GM18870 (cell line): ENCODE measurements around the gene HSD3B7.

Source experiments
- ATAC-seq: cut with Tn5 transposase; IDR thresholded peaks from one replicate; pipeline ENCODE4 v1.9.1; 2021; ENCODE audit warnings: moderate library complexity; ENCODE audit not compliant: unreplicated experiment

Gene HSD3B7

DNA sequence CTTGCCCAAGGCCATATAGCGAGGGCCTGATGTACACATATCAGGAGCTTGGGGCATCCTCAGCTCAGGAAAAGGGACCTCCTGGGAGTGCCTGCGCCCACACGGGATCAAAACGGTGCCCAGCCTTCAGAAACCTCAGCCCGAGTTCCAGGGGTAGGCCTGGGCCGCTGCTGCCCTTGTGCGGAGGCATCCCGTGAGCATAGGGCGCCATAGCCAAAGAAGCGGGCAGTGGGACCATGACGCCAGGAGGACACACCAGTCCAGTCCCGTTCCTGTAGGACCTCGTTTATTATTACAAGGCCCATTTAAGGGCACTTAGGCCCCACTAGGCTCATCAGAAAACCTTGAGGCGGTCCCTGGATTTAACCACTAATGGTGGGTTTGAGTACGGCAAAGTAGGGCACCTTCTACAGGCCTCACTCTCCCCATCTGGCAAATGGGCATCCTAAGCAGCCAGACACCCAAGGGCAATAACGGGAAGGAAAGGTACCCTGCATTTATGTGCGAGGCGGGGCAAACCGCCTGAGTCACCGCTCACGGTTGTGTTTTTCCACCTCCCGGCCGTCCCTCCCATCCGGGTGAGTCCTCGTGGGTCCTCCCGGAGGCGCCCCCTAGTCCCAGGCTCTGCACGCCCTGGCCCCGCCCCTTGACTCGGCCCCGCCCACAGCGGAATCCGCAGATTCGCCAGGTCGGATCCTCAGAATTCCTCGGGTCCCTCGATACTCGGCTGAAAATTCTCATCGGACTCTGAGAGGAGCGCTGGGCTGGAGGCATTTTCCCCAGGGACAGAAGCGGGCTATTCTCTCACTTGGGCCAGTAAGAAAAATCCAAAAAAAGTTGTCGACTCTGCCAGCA, 28.2 kb upstream of the HSD3B7 start:
- ATAC-seq, result peak; percentile 31

DNA sequence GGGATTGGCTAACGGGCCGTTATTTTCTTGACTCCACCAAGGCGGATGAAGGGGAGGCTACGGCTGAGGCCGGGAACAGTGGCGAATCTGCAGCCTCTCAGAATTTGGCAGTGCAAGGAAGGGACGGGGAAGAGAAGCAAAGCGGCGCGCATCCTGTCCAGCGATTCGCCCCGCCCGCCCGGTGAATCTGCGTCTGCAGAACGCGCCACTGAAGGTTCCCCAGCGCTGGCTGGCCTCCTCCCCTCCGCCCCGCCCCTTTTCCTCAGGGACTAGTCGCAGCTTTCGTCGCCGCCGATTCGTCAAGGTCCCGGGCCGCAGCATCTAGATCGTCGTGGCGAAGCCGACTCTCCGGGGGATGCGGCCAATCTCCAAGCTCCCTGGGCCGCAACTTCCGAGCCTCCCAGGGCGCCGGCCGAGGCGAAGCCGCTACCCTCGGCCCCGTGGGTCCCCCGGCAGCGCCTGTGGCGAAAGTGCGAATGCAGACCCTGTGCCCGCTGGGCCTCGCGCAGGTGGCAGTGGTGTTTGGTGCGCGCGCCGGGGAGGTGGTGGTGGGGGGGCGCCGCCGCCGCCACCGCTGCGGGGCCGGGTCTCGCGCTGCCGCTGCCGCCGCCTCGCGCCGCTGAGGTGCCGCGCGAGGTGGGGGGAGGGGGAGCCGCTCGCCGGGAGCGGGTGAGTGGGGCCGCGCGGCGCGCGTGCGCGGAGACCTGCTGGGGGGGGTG, 27.4 kb upstream of the HSD3B7 start, which contains the start of gene SETD1A:
TSS of gene SETD1A (plus strand) at position 299 of the 719 bp plus-strand sequence. CDS start 978 bp downstream, outside the sequence.
- ATAC-seq, result peak; percentile 42

DNA sequence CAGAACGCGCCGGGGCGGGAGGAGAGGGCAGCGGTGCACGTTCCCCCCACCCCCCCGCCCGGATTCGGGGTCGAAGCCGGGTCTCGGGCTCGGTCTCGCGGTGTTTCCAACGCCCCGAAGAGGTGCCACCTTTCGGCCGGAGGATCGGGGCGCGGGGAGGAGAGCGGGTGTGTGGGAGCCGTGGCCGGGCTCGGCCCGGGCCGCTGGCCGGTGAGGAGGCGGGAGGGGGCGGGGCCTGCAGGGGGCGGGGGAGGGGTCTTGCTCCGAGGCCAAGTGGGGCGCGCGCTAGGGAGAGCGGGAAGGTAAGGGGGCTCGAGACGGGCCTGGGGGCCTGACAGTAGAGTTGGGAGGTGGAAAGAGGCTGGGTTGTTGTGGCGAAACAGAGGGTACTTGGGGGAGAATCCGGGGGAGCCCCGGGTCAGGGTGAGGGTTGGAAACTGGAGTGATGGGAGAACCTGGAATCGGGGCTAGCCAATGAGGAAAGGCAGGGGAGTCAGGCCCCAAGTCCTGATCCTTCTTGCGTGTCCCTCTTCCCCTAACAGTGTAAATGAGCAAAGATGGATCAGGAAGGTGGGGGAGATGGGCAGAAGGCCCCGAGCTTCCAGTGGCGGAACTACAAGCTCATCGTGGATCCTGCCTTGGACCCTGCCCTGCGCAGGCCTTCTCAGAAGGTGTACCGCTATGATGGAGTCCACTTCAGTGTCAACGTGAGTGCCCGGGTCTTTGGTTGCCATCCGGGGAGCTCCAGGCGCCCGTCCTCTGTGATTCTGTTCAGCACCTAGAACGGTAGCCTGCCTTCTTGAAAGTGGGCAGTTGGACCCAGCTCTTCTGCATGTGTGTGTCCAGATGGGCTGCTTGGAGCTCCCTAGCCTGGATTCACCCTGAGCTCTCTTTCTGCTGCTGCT, 26.6 kb upstream of the HSD3B7 start:
- no peak for ATAC-seq

DNA sequence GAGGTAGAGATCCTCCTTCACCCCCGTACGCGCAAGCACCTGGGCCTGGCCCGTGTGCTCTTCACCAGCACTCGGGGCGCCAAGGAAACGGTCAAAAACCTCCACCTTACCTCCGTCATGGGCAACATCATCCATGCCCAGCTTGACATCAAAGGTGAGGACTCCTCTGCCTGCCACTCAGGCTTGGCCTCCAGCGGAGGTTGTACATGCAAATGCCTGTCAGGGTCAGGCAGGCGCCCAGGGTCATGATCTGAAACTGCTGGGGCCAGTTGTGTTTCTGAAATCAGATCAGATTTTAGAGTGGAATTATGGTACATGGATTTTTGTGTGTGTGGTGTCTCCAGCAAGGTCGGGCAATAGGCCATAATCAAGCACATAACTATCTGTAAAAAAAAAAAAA, 23.6 kb upstream of the HSD3B7 start:
- no peak for ATAC-seq

DNA sequence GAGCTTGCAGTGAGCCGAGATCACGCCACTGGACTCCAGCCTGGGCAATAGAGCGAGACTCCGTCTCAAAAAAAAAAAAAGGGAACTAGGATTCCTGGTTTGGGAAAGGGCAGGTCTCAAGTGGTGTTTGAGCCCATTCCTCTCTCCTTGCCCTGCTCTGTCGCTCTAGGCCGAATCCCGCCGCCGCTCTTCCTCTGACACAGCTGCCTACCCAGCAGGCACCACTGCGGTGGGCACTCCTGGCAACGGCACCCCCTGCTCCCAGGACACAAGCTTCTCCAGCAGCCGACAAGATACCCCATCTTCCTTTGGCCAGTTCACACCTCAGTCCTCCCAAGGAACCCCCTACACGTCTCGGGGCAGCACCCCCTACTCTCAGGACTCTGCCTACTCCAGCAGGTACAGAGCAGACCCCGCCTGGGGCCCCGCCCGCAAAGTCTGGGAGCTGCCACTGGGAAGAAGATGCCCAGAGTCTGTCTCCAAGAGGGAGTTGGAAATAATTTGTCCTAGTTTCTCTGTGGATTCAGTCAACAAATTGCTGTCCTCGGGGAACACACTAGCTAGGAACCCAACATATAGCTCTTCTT, 21.0 kb upstream of the HSD3B7 start:
- no peak for ATAC-seq

DNA sequence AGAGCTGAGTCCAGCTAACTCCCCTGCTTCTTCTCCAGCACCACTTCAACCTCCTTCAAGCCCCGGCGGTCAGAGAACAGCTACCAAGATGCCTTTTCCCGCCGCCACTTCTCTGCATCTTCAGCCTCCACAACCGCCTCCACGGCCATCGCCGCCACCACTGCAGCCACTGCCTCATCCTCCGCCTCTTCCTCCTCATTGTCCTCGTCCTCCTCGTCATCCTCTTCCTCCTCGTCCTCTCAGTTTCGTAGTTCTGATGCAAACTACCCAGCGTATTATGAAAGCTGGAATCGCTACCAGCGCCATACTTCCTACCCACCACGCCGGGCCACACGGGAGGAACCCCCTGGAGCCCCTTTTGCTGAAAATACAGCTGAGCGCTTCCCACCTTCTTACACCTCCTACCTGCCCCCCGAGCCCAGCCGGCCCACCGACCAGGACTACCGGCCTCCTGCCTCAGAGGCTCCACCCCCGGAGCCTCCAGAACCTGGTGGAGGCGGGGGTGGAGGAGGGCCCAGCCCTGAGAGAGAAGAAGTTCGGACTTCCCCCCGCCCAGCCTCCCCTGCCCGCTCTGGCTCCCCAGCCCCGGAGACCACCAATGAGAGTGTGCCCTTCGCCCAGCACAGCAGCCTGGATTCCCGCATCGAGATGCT, 20.3 kb upstream of the HSD3B7 start:
- ATAC-seq, result no peak

DNA sequence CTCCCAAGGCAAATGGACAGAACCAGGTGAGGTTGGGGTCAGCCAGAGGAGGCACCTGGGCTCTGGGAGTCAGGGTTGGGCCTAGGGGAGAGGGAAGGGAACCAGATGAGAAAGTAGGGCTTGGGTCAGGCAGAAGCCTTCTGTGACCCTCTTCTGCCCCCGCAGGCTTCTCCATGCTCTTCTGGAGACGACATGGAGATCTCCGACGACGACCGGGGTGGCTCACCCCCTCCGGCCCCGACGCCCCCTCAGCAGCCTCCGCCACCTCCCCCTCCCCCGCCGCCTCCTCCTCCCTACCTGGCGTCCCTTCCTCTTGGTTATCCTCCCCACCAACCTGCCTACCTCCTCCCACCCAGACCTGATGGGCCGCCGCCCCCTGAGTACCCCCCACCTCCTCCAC, 19.6 kb upstream of the HSD3B7 start:
- no peak for ATAC-seq

DNA sequence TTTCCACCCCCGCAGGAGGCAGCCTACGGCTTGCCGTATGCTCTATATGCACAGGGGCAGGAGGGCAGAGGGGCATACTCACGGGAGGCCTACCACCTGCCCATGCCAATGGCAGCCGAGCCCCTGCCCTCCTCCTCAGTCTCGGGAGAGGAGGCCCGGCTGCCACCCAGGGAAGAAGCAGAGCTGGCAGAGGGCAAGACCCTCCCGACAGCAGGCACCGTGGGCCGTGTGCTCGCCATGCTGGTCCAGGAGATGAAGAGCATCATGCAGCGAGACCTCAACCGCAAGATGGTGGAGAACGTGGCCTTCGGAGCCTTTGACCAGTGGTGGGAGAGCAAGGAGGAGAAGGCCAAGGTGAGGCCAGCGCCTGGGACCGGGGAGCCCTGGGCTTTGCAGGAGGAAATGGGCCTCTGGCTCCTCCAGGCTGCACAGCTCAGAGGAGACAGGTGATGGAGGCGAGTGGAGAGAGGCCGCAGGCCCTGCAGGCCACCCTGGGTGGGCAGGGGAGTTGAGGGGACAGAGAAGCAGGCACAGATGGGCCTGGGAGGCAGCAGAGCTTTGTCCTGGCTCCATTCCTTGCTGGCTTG, 18.9 kb upstream of the HSD3B7 start:
- no peak for ATAC-seq

DNA sequence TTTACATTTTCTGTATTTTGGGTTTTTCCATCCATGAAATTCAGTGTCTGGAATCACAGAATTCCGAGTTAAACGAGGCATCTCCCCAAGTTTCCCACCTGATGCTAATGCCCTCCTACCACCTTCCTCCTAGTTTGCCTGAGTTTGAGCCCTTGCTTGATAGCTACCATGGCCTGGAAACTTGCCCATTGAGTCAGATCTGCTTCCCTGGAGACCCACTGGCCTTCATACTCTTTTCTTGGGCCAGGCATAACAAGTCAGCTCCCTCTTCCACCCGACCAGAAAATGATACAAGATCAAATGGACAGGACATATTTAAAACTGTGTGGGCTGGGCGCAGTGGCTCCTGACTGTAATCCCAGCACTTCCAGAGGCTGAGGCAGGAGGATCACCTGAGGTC, 17.2 kb upstream of the HSD3B7 start:
- no peak for ATAC-seq

DNA sequence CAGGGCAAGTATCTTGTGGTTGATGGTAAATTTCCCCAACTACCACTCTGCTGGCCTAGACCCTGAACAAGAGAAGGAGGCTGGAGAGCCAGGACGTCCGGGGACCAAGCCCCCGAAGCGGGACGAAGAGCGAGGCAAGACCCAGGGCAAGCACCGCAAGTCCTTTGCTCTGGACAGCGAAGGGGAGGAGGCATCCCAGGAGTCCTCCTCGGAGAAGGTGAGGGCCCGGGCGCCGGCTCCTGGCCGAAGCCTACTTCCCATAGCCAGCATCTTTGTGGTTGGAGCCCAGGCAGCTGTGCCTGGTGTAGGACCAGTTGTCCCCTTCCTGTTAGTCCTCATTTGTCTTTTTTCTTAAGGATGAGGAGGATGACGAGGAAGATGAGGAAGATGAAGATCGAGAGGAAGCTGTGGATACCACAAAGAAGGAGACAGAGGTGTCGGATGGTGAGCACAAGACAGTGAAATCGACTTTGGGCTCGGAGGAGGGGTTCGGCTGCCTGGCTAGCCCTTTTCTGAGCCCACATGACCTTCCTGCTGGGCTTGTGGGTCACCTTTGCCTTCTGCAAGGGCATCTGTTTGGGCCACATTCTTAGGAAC, 15.7 kb upstream of the HSD3B7 start:
- ATAC-seq, result no peak

DNA sequence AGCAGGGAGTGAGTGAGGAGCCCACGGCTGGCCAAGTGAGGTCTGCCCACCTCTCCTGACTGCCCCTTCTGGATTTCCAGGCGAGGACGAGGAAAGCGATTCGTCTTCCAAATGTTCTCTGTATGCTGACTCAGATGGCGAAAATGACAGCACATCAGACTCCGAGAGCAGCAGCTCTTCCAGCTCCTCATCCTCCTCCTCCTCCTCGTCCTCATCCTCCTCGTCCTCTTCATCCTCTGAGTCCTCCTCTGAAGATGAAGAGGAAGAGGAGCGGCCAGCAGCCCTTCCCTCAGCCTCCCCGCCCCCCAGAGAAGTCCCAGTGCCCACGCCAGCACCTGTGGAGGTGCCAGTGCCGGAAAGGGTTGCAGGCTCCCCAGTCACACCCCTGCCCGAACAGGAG, 13.7 kb upstream of the HSD3B7 start:
- no peak for ATAC-seq

DNA sequence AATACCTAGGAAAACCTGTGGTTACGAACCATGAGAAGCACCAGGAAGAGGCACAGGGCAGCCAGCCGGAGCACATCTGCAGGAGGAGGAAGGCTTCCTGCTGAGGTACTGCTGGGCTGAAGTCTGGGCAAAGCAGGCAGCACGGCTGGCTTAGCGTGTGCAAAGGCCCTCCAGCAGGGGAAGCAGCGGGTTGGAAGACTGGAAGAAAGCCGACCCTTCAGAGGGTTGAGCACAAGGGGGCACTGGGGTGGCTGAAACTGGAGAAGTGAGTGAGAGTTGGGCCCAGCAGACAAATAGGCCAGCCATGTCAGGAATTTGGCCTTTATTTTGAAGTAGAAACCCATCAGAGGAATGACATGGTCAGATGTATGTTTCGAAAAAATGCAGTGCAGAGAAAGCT, 12.1 kb upstream of the HSD3B7 start:
- ATAC-seq, result no peak

DNA sequence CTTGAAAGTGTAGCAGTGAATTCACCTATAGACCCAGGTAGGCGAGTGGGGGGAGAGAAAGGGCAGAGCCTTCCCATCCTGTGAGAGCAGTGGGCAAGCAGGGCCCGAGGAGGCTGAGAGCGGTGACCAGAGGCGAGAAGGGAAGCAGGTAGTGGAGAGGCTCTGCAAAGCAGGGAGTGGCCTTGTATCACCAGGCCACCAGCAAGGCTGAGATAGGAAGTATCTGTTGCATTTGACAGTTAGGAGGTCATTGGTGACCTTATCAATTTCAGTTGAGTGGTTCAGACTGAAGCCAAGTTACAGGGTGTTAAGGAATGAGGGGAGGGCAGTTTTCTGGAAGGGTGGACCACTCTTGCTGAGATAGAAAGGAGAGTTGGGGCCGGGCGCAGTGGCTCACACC, 10.7 kb upstream of the HSD3B7 start:
- no peak for ATAC-seq

DNA sequence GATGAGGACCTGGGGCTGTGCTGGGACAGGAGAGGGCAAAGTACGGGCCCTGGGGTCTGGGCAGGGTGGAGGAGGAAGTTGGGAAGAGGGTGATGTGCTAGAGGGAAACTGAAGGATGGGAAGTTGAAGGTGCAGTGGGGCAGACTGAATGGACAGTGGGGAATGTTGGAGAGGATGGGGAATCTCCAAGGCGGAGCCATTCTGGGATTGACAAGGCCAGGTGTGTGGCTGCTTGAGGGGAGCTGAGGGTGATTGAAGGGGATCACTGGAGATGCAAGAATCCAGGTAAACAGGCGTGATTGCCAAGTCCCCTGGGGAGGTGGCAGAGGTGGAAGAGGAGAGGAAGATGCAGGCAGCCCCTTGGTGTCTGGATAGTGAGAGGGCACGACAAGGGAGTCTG, 8.5 kb upstream of the HSD3B7 start:
- no peak for ATAC-seq

DNA sequence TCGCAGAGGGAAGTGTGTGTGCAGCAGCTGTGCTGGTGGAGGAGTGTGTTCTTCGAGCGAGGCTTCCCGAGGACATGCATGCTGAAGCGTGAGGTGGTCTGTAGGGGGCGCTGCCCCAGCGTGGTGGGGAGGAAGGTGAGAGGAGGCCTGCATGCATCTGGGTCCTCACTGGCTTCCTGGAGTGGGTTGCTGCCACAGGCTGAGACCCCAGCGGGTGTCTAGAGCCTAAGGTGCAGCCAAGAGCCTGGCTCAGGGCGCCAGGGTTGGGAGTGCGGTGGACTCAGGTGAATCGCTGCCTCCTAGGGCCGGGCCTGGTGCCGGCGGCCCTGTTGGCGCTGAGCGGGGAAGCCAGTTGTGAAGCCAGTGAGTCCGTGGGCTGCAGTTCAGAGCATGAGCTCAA, 7.5 kb upstream of the HSD3B7 start:
- no peak for ATAC-seq

DNA sequence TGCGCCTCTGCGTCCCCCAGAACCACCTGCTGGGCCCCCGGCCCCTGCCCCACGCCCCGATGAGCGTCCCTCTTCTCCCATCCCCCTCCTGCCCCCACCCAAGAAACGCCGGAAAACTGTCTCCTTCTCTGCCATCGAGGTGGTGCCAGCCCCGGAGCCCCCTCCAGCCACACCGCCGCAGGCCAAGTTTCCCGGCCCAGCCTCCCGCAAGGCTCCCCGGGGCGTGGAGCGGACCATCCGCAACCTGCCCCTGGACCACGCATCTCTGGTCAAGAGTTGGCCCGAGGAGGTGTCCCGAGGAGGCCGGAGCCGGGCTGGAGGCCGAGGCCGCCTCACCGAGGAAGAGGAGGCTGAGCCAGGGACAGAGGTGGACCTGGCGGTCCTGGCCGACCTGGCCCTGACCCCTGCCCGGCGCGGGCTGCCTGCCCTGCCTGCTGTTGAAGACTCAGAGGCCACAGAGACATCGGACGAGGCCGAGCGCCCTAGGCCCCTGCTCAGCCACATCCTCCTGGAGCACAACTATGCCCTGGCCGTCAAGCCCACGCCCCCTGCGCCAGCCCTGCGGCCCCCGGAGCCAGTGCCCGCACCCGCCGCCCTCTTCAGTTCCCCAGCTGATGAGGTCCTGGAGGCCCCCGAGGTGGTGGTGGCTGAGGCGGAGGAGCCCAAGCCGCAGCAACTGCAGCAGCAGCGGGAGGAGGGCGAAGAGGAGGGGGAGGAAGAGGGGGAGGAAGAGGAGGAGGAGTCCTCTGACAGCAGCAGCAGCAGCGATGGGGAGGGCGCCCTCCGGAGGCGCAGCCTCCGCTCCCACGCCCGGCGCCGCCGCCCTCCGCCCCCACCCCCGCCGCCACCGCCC, 5.6 kb upstream of the HSD3B7 start:
- no peak for ATAC-seq

DNA sequence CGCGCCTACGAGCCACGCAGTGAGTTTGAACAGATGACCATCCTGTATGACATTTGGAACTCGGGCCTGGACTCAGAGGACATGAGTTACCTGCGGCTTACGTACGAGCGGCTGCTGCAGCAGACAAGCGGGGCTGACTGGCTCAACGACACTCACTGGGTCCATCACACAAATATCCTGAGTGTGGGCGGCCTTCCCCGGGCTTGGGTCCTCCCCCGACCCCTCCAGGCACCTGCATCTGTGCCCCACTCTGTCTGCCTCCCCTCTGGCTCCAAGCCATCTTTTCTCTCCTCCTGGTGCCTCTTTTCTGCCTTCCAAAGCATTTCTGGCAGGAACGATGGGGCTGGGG, 5.0 kb upstream of the HSD3B7 start:
- ATAC-seq, result no peak

DNA sequence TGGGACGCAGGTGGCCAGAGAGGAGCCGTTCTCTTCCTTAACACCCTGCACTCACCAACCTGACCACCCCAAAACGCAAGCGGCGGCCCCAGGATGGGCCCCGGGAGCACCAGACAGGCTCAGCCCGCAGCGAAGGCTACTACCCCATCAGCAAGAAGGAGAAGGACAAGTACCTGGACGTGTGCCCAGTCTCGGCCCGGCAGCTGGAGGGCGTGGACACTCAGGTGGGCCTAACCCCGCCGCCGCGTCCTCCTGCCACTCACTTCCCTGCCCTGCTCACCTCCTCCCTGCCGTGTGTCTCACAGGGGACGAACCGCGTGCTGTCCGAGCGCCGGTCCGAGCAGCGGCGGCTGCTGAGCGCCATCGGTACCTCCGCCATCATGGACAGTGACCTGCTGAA, 4.6 kb upstream of the HSD3B7 start:
- ATAC-seq, result no peak

DNA sequence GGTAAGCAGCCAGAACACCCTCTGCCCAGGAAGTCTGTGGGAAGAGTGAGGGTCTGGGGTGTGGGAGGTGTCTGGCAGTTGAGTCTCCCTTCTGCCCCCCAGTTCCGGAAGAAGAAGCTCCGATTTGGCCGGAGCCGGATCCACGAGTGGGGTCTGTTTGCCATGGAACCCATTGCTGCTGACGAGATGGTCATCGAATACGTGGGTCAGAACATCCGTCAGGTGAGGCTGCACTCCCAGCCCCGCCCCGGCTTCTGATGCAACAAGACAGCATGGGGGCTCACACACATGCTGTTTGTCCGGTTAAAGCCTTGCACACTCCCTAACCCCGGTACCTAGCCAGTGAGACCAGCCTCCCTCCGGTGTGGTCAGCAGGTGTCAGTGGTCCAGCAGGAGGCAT, 4.0 kb upstream of the HSD3B7 start:
- no peak for ATAC-seq
